ENCODE results near the gene DYSF. TPM values are rescaled to one million over a fixed set of nuclear protein-coding genes. Genes with fewer than 3 reads are reported as not detected.

DYSF gene
- total RNA-seq, 1 experiment from 2014 or later: 3.7 TPM

DNA sequence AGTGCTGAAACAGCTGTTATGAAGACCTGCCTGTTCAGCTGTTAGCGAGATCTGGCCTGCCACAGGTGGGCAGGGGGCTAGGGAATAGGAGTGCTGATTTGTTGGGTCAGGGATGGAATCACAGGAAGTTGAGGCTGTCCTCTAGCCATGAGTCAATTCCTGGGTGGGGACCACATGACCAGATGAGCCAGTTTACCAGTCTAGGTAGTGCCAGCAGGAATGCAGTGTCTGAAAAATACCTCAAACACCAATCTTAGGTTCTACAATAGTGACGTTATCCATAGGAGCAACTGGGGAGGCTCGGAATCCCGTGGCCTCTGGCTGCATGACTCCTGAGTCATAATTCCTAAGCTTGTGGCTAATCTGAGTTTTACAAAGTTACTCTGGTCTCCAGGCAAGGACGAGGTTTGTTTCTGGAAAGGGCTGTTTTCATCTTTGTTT lies 44.9 kb downstream of the DYSF start:
- DNase-seq (ENCODE audit: low read depth): peak; percentile 97

- no peak for DNase-seq (ENCODE audit: low read depth)
These were observed 46.3 kb downstream of the DYSF start for GRCh38 chr2:71499691-71500090.

DNA sequence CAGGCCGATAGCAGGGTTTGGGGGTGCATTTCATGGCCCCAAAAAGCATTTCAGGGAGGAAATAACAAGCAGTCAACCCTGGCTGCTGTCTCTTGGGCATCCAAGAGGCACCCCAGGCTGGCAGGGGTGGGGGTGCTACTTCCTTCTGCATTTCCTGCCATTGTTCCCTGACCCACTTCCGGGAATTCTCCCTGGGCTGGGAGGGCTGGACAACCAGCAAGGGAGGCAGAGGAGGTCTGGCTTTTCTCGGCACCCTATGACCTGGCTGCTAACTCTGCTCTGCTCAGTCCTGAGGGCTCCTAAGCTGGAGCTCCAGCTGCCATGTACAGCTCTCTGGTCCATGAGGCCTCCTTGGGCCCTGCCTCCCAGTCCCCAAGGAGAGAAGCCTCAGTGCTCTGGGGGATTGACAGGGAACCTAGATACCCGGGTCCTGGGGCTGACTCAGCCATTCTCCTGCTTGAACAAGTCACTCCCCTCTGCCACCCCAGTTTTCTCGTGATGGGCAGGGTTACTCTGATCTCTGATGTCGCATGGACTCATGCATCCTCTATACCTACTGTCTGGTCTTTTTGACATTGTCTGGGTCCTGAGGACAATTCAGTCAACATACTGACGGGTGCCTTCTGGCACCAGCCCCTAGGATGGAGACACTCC lies 47.2 kb downstream of the DYSF start:
- DNase-seq (ENCODE audit: low read depth): peak; percentile 33

GRCh38 chr2:71502941-71503738 lies 49.8 kb downstream of the DYSF start:
- DNase-seq (ENCODE audit: low read depth): no peak

DNA sequence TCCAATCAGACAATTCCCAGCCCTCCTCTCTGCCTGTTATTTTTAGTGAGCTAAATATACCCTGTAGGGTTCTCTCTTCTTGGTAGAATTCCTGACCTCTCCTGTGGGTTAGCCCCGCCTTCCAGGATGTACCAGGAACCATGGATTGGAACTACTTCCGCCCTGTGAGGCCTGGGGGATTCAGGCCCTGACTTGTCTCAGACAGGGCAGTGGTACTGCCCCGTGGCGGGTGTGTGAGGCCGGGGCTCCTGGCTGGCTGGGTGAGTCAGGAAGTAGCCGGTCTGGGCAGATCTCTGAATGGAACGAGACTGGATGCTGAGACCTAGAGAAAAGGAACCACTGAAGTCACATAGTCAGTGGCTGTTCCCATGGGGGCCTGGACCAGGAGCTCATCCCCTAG lies 50.5 kb downstream of the DYSF start:
- no peak for DNase-seq (ENCODE audit: low read depth)

DNA sequence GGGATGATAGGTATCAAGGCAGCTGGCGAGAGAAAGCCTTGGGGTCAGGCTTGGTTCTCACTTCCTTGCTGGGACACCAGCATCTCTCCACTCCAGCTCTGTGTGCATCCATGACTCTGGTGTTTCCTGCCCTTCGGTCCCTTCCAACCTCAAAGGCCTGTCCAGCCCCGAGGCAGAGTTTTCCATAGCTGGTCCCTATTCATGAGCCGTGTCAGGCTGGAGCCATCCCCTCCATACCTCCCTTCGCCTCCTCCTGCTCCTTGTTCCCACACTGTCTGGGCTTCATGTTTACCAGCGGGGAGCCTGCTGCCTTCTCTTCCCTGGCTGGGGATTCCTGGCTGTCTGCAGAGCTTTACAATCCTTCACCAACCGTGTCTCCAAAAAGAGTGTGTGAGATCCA lies 51.2 kb downstream of the DYSF start:
- DNase-seq (ENCODE audit: low read depth): no peak

DNA sequence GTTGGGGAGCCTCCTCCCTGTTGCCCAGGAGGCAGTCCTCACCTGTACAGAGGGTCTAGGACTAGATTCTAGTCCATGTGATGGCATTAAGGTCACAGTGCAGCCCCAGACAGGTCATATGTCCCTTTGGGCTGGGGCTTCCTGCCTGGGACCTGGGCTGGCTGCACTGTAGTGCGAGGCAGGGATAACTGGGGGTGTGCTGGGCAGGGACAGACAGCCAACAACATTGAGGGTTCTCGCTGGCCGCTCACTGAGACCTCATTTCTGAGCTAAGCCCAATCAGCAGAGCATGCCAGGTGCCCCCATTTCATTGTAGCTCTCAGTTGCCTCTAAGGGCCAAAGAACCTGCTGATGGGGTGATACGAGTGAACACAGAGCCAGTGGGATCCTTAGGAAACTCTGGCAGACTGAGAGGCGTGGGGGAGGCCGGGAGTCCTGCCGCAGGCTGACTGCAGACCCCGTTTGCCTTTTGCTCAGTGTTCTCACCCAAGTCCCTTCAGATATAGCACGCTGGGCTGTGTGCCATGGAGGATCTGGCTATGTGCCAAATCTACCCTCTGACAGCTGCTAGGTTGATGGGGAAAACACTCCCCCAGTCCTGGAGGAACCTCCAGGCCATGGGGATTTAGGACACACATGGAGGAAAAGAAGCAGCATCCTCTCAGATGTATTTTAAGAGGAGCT lies 51.9 kb downstream of the DYSF start:
- DNase-seq (ENCODE audit: low read depth): no peak

GRCh38 chr2:71505770-71506140 lies 52.4 kb downstream of the DYSF start:
- DNase-seq (ENCODE audit: low read depth): no peak

DNA sequence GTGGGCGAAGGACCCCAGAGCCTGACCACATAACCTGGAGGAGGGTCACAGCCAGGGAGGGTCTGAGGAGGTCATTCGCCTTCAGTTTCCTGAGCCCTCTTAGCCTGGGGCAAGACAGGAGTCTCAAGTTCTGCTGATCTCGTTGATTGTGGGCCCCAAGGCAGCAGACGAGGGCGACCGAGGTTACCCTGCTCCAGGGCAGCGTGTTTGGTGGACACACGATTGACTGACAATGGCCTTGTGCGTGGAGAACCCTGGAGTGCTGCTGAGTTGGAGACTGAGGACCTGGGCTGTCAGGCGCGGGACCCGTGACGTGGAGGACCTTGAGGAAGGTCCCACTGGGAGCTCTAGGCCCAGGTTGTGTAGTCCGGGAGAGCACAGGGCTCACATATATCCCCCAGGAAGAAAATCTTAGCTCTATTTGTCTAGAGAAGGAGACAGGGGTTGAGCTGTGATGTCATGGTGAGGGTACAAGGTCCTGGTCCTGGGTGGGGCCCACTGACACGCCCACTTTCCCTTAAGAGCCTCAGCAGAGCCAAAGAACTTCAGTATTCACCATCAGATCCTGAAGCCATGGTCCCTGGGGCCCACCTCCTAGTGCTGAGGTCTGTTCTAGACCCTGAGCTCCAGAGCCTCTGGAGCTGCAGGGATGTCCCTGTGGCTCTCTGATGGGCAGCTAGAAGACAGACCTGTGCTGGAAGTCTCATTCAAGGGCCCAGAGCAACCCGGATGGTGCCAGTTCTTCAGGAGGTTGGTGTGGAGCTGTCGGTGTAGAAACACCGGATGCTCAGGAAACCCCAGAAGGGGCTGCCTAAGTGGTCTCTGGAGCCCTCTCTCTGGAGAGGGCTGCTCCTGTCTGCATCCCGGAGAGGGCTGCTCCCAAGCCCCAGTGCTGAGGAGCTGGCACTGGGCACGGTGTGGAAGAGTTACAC lies 53.1 kb downstream of the DYSF start:
- no peak for DNase-seq (ENCODE audit: low read depth)

DNA sequence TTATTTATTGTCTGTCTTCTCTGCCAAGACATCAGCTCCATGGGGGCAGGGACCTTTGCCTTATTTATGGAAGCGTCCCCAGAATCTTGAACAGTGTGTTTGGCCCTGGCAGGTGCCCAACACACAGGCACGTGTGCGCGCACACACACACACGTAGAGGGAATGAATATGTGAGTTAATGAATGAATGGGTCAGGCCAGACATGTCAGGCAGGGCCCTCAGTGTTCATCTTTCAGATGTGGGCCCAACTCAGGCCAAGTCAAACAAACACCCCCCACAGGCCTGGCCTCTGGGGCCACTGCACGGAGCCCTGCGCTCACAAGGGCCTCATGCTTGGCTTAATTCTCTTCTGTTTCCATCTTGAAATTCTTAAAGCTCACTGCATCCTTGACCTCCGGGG lies 54.1 kb downstream of the DYSF start:
- DNase-seq (ENCODE audit: low read depth): no peak

DNA sequence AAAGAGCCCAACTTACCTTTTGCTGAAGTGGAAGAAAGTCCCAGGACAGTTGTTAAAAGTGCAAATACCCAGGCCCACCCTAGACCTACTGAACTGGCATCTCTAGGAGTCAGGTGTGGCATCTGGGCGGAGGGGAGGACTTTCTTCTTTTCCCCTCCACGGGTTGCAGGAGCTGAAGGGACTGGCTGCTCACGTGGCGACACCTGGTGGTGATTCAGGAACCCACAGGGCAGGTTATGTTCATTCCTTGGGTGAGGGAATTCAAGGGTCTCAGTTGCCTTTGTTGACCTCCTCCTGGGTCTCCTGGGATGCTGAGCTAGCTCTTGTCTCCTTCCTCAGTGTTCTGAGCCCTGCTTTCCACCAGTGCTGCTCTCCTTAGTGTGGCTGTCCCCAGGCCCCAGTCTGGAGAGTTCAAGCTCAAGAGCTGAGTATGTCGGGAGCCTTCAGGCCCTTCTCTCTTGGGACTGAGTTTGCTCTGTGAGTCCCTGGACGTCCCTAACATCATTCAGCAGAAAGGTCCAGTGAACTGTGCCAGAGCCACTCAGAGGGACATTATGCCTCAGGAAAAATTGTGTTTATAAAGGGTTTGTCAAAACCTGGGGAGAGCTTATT lies 56.9 kb downstream of the DYSF start:
- peak; percentile 47 for DNase-seq (ENCODE audit: low read depth)

DNA sequence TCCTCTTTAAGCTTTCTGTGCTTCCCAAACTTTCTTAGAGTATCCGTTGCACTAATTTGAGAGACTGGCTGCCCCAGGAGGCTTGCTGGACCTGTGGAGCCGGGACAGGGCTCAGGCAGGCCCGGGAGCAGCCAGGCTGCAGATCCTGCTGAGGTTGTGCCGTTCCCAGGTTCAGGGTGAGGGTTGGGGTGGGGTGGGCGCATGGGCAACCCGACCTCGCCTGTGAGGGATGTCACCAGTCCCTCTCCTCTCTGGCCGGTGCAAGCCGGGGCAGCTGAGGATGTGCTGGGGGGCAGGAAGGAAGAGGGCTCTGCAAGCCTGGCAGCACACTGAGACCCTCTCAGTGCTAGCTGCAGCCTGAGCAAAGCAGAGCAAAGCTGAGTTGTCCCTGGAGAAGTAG lies 57.6 kb downstream of the DYSF start:
- DNase-seq (ENCODE audit: low read depth): no peak

- no peak for DNase-seq (ENCODE audit: low read depth)
These were observed 58.4 kb downstream of the DYSF start for GRCh38 chr2:71511776-71512175.

- no peak for DNase-seq (ENCODE audit: low read depth)
These were observed 59.0 kb downstream of the DYSF start for GRCh38 chr2:71512386-71512785.

GRCh38 chr2:71513096-71513495 lies 59.7 kb downstream of the DYSF start:
- DNase-seq (ENCODE audit: low read depth): no peak

- DNase-seq (ENCODE audit: low read depth): no peak
These were observed 60.4 kb downstream of the DYSF start for GRCh38 chr2:71513721-71514120.

DNA sequence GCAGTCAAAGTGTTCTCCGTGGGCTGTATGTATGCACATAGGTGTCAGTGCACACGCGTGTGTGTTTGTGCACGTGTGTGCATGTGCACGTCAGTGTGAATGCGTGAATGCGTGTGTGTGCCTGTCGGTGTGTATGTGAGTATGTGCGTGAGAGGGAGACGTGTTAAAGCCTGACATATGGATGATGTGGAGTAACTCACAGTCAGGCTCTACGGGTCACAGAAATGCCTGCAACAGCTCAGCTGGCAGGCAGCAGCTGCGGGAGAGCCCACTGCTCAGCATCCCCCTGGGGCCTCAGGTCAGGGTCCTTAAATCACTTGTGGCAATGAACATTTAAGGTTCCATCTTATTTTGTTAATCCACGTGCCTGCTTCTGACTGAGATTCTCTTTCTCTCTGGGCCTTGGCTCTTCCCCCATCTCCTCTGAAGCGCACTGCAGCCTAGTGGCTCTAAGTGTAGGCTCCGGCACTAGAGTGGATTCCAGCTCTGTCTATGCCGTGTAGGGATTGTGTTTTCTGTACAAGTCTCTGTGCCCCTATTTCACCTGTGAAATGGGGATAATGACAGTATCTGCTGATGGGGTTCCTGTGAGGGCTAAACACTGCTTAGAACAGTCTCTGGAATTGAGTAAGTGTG lies 63.0 kb downstream of the DYSF start:
- no peak for DNase-seq (ENCODE audit: low read depth)

GRCh38 chr2:71517851-71518250 lies 64.5 kb downstream of the DYSF start:
- no peak for DNase-seq (ENCODE audit: low read depth)

GRCh38 chr2:71521436-71521950 lies 68.1 kb downstream of the DYSF start:
- DNase-seq (ENCODE audit: low read depth): no peak

- DNase-seq (ENCODE audit: low read depth): no peak
These were observed 71.1 kb downstream of the DYSF start for GRCh38 chr2:71524476-71524875.
